HG02571 (cell line): ENCODE measurements around the gene FTCD.

Experiments
- ATAC-seq: cut with Tn5 transposase; IDR thresholded peaks from one replicate; pipeline ENCODE4 v1.9.1; 2021; ENCODE audit warnings: mild to moderate bottlenecking, moderate library complexity; ENCODE audit not compliant: unreplicated experiment

FTCD gene

DNA sequence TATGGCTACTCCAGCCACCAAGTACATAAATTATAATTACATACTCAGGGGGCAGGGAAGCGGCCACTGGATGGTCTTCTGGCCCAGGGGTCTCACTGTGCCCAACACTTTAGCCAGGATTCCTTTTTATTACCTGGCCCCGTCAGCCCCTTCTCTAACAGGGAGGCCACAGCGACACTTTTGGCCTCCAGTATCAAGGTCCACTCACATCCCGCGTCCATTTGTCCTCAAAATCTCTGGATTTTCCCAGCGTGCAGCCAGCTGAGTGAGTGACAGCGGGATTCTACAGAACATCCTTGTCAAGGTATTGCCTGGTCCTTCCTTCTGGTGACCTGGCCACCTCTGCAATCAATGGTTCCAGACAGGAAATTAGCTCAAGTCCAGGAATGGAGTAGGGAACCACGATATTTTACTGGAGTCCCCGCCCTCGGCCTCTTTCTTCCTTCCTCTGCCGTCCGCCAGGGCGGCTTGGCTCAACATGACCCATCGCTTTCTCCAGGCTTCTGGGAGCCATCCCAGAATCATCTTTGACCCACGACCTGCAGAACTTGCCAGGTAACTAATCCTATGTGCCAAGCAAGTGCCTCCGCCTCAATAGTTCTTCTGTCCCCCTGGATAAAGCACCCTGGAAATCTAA is 60.2 kb downstream of the FTCD start:
- ATAC-seq, result no peak

DNA sequence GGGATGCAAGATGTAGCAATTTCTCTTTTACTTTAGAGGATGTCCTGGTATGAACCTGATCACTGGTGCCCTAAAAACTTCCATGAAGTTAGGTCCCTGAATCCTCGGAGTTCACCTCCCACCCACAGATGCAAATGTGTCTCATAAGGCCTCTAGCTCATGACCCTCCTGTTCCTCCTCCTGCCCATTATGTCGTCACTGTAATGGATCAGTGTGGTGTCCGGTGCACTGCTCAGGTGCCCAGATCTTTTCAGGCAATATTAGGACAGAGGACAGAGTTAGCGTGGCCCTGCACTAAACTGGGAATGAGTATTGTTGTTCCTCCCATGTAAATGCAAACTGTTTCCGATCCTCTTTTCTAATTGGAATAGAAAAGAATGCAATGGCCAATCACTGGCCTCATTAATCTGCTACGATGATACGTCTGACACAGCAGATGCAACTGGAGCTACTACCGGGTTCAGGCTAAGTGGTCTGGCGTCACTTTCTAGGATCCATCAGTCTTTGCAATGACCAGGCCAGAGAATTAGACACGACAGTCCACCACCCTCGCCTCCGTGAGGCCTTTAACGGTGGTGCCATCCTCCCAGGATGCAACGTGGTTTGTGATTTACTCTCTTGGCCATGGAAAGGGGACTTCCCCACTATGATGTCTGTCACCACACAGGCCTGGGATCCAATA is 60.8 kb downstream of the FTCD start:
- ATAC-seq, result no peak

DNA sequence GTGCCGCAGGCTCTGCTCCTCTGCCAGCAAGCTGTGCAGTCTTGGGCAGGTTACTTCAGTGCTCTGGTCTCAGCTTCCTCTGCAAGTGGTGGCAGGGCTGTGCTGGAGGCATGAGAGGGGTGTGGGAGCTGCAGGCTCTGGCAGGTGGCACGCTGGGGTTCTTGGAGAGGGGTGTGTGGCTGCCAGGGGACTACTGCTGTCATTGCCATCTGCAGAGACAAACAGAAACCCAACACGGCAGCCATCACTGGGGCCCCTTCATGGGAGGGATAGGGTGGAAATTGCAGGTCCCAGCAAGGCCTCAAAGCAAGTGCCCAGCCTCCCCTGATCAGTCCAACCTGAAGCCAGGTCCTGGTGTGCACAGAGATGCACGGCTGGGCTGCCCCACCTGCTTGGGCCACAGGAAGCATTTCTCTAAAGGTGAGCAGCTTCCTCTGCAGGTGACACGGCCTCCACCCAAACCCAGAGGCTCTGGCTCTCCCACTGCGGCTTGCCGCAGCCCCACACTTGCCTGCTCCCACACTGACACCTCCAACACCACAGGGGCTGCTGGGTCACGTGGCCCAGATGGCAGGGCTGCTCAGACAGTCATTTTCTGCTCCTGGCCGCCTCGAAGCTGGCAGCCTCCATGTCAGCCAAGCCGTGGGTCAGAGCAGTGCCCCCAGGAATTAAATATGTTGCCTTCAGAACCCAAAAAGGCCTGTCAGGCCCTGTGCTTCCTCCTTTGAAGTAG is 61.5 kb downstream of the FTCD start:
- no peak for ATAC-seq

DNA sequence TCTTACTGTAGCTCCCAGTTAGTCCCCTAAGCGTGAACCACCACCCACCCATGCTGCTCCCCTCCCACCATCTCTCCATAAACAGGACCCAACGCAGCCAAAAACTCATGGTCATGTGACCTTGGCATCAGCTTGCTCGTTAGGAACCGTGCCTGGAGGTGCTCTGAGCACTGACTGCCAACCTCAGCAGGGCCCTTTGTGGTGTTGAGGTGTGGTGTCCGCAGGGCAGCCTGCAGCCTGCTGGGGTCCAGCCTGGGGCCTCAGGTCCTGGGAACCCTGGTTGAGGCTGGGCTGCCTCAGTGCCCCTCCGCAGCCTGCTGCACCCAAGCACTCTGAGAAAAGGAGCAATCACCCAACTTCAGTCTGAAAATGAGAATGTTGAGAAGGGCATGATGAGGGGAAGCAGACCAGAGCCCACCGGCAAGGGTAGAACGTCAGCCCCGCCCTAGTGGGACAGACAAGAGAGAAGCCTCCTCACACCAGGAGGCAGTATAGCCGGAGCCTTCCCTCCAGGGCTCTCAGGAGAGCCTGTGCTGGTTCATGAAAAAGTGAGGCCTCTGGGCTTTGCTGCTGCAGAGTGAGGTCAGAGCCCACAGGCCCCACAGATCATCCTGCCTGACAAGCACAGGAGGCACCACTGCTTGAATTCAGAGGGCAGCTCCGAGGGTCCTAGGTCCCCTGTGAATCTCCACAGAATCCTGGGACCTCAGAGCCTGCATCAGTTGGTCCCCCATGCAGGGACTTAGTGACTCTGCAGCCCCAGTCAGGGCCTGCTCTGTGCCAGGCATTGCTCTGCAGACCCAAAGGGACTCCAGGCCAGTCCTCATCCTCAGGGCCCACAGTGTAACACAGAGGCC is 62.3 kb downstream of the FTCD start:
- ATAC-seq, result no peak

DNA sequence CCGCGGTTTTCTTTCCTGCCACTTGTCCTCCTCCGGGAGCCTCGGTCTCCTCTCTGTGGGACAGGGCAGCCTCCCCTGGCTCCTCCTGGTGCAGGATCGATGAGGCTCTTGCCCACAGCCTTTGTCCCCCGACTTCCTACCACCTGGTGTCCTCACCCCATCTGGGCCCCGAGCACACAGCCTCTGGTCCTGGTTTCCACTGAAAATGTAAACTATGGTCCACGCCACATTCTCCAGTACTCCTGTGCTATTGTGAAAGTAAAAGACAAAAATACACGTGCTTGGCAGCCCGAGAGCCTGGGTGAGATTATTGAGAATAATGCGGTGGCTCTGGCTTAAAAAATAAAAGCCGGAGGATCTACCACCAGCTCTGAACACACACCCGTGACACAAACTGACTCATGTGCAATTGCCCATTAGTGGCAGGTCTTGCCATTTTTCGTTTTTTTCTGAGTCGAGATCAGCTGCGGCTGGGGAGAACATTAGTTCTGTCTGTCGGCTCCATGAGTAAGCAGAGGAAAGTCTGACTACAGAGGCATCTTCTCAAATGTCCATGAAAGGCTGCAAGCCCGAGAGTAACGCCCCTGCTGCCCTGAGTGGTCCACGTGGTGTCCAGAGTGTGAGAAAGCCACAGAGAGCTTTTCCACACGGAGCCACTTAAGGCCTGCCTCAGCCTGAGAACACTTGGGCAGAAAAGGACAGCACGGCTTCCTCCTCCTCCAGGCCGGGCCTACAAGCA is 63.2 kb downstream of the FTCD start:
- no peak for ATAC-seq

DNA sequence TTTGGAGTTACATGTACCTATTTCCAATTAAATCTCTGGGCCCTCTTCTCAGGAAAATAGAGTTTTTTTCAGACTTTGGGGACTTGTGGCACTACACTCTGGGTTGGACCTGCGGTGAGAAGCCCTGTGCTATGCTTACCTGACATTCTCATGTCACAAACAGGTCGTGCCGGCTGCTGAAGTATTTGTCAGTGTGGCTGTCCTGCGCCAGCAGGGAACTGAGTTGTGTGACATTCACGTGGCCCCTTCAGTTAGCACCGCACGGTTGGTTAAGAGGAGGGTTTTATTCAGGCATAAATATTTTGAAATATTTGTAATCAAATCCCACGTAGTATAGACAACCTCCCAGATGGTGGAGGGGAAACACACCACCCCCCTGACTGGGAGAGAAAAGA is 63.8 kb downstream of the FTCD start:
- ATAC-seq, result no peak

DNA sequence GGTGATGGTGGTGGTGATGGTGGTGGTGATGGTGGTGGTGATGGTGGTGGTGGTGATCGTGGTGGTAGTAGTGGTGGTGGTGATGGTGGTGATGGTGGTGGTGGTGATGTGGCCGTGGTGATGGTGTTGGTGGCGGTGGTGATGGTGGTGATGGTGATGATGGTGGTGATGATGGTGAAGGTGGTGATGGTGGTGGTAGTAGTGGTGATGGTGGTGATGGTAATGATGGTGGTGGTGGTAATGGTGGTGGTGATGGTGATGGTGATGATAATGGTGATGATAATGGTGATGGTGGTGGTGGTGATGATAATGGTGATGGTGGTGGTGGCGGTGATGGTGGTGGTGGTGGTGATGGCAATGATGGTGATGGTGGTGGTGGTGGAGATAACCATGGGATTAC is 64.3 kb downstream of the FTCD start:
- no peak for ATAC-seq

DNA sequence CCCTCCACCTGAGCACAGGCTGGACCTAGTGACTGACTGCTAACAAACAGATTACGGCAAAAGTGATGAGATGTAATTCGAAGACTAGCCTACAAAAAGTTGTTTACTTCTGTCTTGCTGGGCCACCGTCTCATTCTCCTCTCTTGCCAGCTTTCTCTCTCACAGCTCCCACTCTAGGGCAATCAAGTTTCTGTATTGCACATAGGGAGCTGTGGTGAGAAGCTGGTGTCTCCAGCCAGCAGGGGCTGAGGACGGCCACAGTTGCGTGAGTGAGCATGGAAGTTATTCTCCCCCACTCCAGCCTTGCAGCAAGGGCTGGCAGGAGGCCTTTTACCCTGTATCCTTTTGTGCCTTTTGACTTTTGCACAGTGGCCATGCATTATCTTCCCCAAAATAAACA is 66.1 kb downstream of the FTCD start:
- no peak for ATAC-seq

DNA sequence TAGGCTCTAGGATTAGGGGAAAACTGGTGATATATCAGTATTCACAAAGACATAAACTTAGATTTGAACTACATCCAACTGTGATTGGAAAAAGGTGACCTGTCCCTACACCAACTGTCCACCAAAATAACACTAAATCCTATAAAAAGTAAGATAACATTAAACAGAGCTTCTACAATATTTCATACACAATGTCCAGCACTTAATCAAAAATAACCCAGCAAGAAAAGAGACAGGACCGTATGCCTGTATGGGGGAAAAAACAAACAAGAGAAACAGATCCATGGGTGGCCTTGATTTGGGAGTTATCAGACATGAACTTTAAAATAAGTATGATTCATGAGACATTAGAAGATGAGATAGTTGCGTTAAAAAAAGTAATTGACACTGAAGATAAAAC is 67.2 kb downstream of the FTCD start:
- no peak for ATAC-seq

DNA sequence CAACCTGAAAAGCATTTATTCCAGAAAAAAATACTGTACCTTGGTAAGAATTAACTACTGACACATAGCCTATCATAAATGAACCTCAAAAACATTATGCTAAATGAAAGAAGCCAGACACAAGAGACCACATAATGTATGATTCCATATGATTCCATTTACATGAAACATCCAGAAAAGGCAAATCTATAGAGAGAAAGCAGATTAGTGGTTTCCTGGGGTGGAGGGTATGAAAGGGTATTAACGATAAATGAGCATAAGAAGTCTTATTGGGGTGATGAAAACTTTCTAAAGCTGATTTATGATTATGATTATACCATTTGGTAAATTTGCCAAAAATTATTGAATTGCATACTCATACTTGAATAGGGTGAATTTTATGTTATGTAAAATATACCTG is 67.7 kb downstream of the FTCD start:
- ATAC-seq, result no peak
